NCI-H2171 (cell line): Measurements from ENCODE around the gene STK39.

Source experiments
- DNase-seq: peaks from one replicate; lab custom pipeline; 2025; lab: John Stamatoyannopoulos, UW

Gene STK39

DNA sequence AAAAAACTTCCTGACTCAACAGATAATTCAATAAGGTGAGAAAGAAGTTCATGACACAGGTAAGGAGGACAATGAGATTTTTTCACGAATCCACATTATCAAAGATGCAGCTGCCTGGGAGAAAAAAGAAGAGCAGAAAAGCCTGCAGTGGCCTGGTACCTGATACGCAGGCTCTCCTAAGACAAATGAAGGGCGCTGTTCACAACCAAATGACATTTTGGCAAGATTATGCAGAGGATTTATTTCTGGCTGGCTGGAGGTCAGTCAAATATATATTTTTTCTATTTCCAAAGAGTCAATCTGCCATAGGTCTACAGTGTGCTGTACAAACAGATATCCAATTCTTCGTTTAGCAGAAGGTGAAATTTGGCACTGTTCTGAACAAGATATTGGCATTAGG is 257.3 kb downstream of the STK39 start:
- DNase-seq = no peak

GRCh38 chr2:167988296-167988695 is 259.1 kb downstream of the STK39 start:
- no peak for DNase-seq

GRCh38 chr2:167987558-167987957 is 259.8 kb downstream of the STK39 start:
- DNase-seq = no peak

GRCh38 chr2:167987026-167987425 is 260.4 kb downstream of the STK39 start:
- DNase-seq = no peak

- no peak for DNase-seq
Observed at GRCh38 chr2:167986223-167986622, 261.2 kb downstream of the STK39 start.

GRCh38 chr2:167981945-167982344 is 265.4 kb downstream of the STK39 start:
- no peak for DNase-seq

GRCh38 chr2:167980439-167980838 is 267.0 kb downstream of the STK39 start:
- no peak for DNase-seq

DNA sequence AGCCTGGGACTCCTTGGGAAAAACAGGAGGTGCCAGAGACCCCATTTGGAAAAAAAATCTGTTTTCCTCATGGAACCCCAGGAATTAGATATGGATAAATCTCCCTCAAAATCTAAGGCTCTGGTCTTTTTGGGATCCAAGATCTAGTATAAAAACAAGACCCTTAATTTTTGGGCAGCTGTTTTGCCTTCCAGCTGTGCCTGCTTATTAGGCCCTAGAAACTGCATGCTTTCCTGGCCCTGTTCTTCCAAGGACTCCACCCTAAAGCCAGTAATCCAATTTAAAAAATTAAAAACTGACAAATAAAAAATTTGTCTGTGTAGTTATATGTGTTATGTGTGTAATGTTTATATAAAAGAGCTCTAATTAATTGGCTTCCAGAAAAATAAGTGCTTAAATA is 274.6 kb downstream of the STK39 start:
- DNase-seq = no peak

- DNase-seq = no peak
Observed at GRCh38 chr2:167972020-167972419, 275.4 kb downstream of the STK39 start.

GRCh38 chr2:167966937-167967913 is 280.2 kb downstream of the STK39 start:
- DNase-seq = no peak

- no peak for DNase-seq
Observed at GRCh38 chr2:167965907-167966761, 281.3 kb downstream of the STK39 start.

- no peak for DNase-seq
Observed at GRCh38 chr2:167964650-167965413, 282.6 kb downstream of the STK39 start.

- DNase-seq = no peak
Observed at GRCh38 chr2:167963899-167964649, 283.3 kb downstream of the STK39 start.

DNA sequence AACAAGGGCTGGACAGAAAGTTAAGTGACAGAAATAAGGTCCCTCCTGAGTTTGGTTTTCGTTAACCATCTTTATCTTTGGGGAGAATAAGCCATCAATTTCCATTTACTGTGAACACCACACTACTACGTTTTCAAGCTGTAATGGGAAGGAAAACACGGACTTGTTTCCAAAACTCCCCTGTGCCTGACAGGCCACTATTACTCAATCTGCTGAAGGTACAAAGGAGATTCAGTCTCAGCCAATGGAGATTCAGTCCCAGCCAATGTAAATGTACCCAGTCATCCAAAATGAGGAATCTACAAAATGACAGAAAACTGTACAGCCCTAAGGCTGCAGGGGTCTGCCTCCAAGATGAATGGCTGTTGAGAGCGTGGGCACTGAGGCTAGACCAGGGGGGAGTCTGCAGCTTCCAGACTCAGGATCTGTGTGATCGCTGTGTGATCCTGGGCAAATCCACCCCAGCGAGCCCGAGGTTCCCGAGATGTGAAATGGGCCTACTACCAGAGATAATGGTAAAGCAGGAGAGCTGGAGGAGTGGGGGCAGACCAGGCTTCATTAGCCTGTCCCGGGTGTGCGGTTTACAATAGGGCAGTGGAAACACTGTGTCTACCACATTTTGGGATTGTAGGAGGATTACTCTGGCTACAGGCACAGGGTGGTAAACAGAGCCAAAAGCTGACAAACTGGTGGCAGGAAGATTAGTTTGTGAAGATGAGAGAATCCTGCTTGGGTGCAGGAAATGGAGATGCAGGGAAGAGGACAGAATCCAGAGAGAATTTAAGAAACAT is 284.8 kb downstream of the STK39 start:
- DNase-seq = no peak

GRCh38 chr2:167961536-167962048 is 285.8 kb downstream of the STK39 start:
- no peak for DNase-seq

- no peak for DNase-seq
Observed at GRCh38 chr2:167960089-167960747, 287.2 kb downstream of the STK39 start.

DNA sequence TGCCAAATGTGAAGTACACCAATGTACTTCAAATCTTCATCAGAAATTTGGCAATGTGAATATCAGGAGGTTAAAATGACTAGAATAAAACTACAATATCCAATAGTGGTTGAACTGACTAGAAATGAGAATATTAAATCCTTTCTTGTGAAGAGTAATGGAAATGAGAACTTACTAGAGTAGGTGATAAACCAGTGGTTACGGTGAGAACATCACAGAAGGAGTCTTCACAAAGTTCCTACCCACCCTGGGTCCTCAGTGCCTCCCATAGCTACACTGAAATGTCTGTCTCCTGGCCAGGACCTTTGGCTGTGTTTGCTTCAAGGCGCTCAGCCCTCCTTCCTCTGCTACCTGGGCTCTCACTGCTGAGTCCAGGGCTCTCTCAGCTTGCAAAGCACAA is 289.7 kb downstream of the STK39 start:
- no peak for DNase-seq

DNA sequence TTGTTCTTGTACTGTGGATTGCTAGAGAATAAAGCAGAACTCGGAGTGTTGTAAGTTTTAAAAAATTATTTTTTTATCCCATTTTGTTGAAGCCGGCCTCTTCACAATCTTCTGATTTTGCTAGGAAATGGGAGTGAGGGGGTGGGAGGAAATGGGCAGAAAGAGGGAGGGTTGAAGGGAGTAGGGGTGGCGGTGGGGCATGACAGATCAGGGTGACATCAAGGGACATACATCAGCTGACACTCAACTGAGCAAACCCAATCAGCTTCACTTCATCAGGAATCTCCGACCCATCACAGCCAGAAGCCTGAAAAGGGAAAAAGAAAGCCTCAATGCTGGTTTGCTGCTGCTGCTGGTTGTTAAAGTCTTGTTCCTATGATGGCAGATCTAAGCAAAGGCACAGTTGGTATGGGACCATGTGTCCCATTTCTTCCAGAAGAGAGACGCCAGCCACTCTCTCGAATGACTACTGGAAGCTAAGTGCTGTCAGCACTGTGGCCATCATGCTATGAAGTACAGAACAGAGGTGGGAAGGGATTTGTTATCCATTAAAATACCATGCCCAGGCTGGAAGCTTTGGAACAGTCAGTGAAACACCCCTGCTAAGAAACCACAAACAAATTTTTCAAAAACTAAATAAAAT is 292.0 kb downstream of the STK39 start:
- no peak for DNase-seq

DNA sequence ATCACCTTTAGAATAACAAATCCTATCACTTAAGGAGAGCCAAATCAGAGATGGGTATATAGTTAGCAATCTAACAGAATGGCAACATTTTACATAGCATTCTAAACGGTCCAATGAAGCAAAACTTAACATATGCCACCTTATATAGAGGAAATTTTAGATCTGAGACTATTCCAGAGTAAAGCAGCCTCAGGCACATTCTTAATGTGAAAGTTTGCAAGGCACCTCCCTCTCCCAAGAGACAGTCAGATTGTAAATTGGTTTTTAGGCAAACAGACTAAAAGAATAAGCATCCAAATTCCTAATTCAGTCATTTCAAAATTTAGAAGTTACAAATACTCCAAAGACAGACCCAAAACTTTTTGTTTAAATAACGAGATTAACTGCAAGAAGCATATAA is 292.9 kb downstream of the STK39 start:
- no peak for DNase-seq
